H1 (cell line): ENCODE results near the gene CMTM1. TPM values are rescaled to one million over a fixed set of nuclear protein-coding genes. Genes with fewer than 3 reads are reported as not detected.

Experiments used
- CBX8 ChIP-seq: fragments of 300-800, 300-1000 bp; sonication (generic); IDR thresholded peaks from 2 replicates; pipeline ENCODE4 v1.7.1; 2016; ENCODE audit warnings: low read depth, low read length, borderline replicate concordance
- KDM1A ChIP-seq: fragments of 200-600, 300-600 bp; sonication (generic); IDR thresholded peaks from 2 replicates; pipeline ENCODE4 v1.7.1; 2016; ENCODE audit warnings: mild to moderate bottlenecking, low read length, borderline replicate concordance
- KDM5A ChIP-seq: fragments of 200-600 bp; IDR thresholded peaks from 2 replicates; pipeline ENCODE4 v1.7.1; 2012; ENCODE audit warnings: mild to moderate bottlenecking, low read length, inconsistent platforms, mixed read lengths
- RBBP5 ChIP-seq: IDR thresholded peaks from 2 replicates; pipeline ENCODE4 v1.7.1; 2012; ENCODE audit warnings: low read depth, mild to moderate bottlenecking, inconsistent platforms, low read length, moderate library complexity, borderline replicate concordance
- polyA plus RNA-seq, 7 experiments: library from polyadenylated mRNA; depleted of rRNA in 3 of 7; stranded (reverse) in 5 of 7; unstranded in 2 of 7; fragments of >200 nt in 5 of 7; fragments of 200-250 nt in 2 of 7; gene quantifications; 1 replicate in 5 of 7; 2 replicates in 1 of 7; 4 replicates in 1 of 7; pipeline versions ENCODE4 v1.2.1 to v1.2.3, GENCODE V29; 2011 to 2013; ENCODE audit warnings: missing spikeins in 2 of 7, mixed read lengths in 2 of 7
- total RNA-seq: library from RNA; stranded (reverse); fragmentation: NEBNext Ultra II Directional; extraction: Animal tissue kit (Norgen Biotek cat#: 25700); gene quantifications from 2 replicates; pipeline ENCODE4 v1.2.1, GENCODE V29; 2021

CMTM1 gene
- total and polyA plus RNA-seq, 2 of the 8 experiments (the other 6 are each of a cell fraction or from before 2014, with no cell fraction given), result 1.2 to 2.0 TPM

- TF ChIP-seq KDM5A (no peak), CBX8 (no peak), KDM1A (no peak), RBBP5 (no peak)
- TF ChIP-seq, all 59 proteins: peak for 0
Observed at GRCh38 chr16:66523861-66524354, 42.3 kb upstream of the CMTM1 start (continued).
